Muscle layer of duodenum (tissue), 2 donors: ENCODE measurements around the gene SLC35A2.
A peak's percentile ranks its signal among the peaks of the same experiment; 100 is the strongest.

ENCODE experiments used
- H3K27ac ChIP-seq: one replicate; pipeline ENCODE4 v1.7.0; 2013; ENCODE audit warnings: mild to moderate bottlenecking, low read length
- H3K27me3 ChIP-seq: one replicate; pipeline ENCODE4 v1.7.0; 2013; ENCODE audit warnings: low read depth, mild to moderate bottlenecking, control low read depth, low read length
- H3K36me3 ChIP-seq, 2 donors: one replicate each; pipeline ENCODE4 v1.7.0; 2013; ENCODE audit warnings: low read length in 2 of 2, control low read depth in 1 of 2, mild to moderate bottlenecking in 1 of 2; ENCODE audit not compliant: insufficient read depth in 2 of 2, control insufficient read depth in 1 of 2
- H3K4me1 ChIP-seq, 2 donors: one replicate each; pipeline ENCODE4 v1.7.0; 2013; ENCODE audit warnings: low read length in 2 of 2, mild to moderate bottlenecking in 2 of 2, control low read depth in 1 of 2, moderate library complexity in 1 of 2; ENCODE audit not compliant: insufficient read depth in 2 of 2, control insufficient read depth in 1 of 2
- H3K4me3 ChIP-seq, 2 donors: one replicate each; pipeline ENCODE4 v1.7.0; 2013; ENCODE audit warnings: low read length in 2 of 2, low read depth in 1 of 2, mild to moderate bottlenecking in 1 of 2
- H3K9me3 ChIP-seq, 2 donors: one replicate each; pipeline ENCODE4 v1.7.0; 2013; ENCODE audit warnings: low read length in 2 of 2, control low read depth in 1 of 2, mild to moderate bottlenecking in 1 of 2; ENCODE audit not compliant: control insufficient read depth in 1 of 2
- donor health status: healthy.

SLC35A2 gene

DNA sequence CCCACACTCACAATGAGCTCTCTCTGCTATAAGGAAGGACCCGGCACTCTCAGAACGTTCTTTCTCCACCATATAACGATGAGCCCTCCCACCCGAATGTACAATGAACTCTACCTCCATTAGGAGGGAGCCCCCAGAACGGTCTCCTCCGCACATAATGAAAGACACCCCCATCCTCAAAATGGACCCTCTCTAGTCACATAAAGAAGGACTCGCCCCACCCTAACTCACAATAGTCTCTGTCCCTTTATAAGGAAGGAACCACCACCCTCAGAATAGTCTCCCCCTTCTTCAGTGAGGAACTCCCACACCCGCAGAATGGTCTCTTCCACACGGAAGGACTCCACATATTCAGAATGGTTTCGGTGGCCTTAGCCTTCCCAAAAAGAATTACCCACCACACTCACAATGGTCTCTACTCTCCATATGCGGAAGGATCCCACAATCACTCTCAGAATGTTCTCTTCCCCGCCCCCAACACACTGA is 477 bp downstream of the SLC35A2 start:
- Histone ChIP-seq H3K27me3 (no peaks in the 10 kb centered on the region), H3K4me3 (peak overlapping the region; percentile 80 to 83), H3K36me3 (peaks cover 14 to 15% of the 10 kb centered on the region in 2 donors), H3K9me3 (no peaks in the 10 kb centered on the region), H3K27ac (peak overlapping the region; percentile 87), H3K4me1 (peaks cover 0 to 12% of the 10 kb centered on the region in 2 donors)

- H3K4me1 ChIP-seq: peaks cover 0 to 12% of the 10 kb centered on the region in 2 donors
- H3K27ac ChIP-seq: no peak overlapping the region
- H3K36me3 ChIP-seq: peaks cover 18 to 21% of the 10 kb centered on the region in 2 donors
- no peaks in the 10 kb centered on the region for H3K9me3 ChIP-seq
- H3K4me3 ChIP-seq: no peak overlapping the region
- H3K27me3 ChIP-seq: no peaks in the 10 kb centered on the region
Measured at GRCh38 chrX:48909703-48910294, 1.6 kb downstream of the SLC35A2 start.

DNA sequence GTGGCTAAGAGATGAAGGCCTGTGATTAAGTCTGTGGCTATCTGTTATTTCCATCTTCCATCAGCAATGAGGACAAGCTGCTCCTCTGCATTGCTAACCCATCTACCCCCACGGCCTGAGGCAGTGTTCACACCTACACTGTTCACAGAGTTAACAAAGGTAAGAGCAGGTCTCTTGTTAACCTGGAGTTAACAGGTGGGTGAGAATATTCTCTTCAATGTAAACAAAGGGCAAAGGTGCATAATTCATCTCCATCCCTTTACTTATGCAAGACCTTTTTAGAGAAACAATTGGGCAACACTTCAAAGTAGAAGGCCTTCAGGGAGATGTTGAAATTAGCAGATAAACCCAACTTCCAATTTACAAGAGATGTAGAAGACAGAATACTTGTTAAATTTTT is 2.8 kb downstream of the SLC35A2 start:
- Histone ChIP-seq H3K27me3 (no peaks in the 10 kb centered on the region), H3K4me1 (peaks cover 0 to 12% of the 10 kb centered on the region in 2 donors), H3K4me3 (no peak overlapping the region), H3K27ac (no peak overlapping the region), H3K9me3 (no peaks in the 10 kb centered on the region), H3K36me3 (peaks cover 11 to 23% of the 10 kb centered on the region in 2 donors)

GRCh38 chrX:48905090-48905790 is 6.2 kb downstream of the SLC35A2 start:
- no peaks in the 10 kb centered on the region for H3K27me3 ChIP-seq
- no peaks in the 10 kb centered on the region for H3K9me3 ChIP-seq
- H3K27ac ChIP-seq: no peak overlapping the region
- H3K36me3 ChIP-seq: peaks cover 10 to 44% of the 10 kb centered on the region in 2 donors
- H3K4me1 ChIP-seq: peaks cover 0 to 3% of the 10 kb centered on the region in 2 donors
- H3K4me3 ChIP-seq: no peak overlapping the region

GRCh38 chrX:48904626-48905025 is 6.8 kb downstream of the SLC35A2 start:
- Histone ChIP-seq H3K36me3 (peaks cover 10 to 44% of the 10 kb centered on the region in 2 donors), H3K4me3 (no peak overlapping the region), H3K27ac (no peak overlapping the region), H3K4me1 (no peaks in the 10 kb centered on the region), H3K9me3 (no peaks in the 10 kb centered on the region), H3K27me3 (no peaks in the 10 kb centered on the region)

DNA sequence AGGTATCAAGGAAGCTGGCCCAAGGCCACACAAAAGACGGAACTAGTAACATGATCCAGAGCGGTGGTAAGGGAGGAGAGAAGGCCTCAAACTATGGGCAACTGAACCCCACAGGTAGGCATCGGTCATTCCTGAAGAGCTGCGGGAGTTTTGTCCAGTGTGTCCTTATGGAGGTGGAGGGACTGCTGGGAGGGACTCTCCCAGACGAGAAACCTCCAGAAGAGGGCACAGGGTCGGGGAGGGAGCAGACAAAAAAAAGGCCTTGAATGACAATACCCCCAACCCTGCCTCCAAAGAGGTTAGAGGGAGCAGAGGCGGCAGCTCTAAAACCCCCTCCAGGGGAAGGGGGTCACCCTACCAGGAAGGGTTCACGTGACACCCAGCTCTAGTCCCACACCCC is 7.3 kb downstream of the SLC35A2 start:
- no peaks in the 10 kb centered on the region for H3K9me3 ChIP-seq
- H3K36me3 ChIP-seq: peaks cover 10 to 44% of the 10 kb centered on the region in 2 donors
- H3K4me1 ChIP-seq: no peaks in the 10 kb centered on the region
- no peaks in the 10 kb centered on the region for H3K27me3 ChIP-seq
- no peak overlapping the region for H3K4me3 ChIP-seq
- no peak overlapping the region for H3K27ac ChIP-seq

- H3K4me3 ChIP-seq: no peak overlapping the region
- H3K4me1 ChIP-seq: no peaks in the 10 kb centered on the region
- no peaks in the 10 kb centered on the region for H3K27me3 ChIP-seq
- H3K27ac ChIP-seq: no peak overlapping the region
- peaks cover 10 to 44% of the 10 kb centered on the region in 2 donors for H3K36me3 ChIP-seq
- H3K9me3 ChIP-seq: no peaks in the 10 kb centered on the region
Measured at GRCh38 chrX:48903290-48903689, 8.2 kb downstream of the SLC35A2 start.

DNA sequence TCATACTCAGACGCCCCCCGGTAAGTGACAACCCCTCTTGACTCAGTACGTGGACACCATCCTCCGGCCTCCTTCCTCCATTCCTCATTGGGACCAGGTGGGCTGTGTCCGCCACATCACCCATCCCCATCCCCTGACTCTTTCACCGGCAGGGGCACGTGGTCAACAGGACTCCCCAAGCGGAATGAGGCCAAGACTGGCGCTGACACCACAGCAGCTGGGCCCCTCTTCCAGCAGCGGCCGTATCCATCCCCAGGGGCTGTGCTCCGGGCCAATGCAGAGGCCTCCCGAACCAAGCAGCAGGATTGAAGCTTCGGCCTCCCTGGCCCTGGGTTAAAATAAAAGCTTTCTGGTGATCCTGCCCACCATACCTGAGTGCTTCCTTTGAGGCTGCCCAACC is 8.7 kb downstream of the SLC35A2 start:
- H3K27me3 ChIP-seq: no peaks in the 10 kb centered on the region
- H3K36me3 ChIP-seq: peaks cover 10 to 44% of the 10 kb centered on the region in 2 donors
- no peak overlapping the region for H3K27ac ChIP-seq
- no peaks in the 10 kb centered on the region for H3K9me3 ChIP-seq
- H3K4me3 ChIP-seq: no peak overlapping the region
- H3K4me1 ChIP-seq: no peaks in the 10 kb centered on the region

GRCh38 chrX:48902135-48902534 is 9.3 kb downstream of the SLC35A2 start:
- H3K27ac ChIP-seq: no peak overlapping the region
- no peaks in the 10 kb centered on the region for H3K27me3 ChIP-seq
- peaks cover 10 to 44% of the 10 kb centered on the region in 2 donors for H3K36me3 ChIP-seq
- H3K9me3 ChIP-seq: no peaks in the 10 kb centered on the region
- no peak overlapping the region for H3K4me3 ChIP-seq
- no peaks in the 10 kb centered on the region for H3K4me1 ChIP-seq

GRCh38 chrX:48901069-48901468 is 10.4 kb downstream of the SLC35A2 start:
- peaks cover 0 to 8% of the 10 kb centered on the region in 2 donors for H3K4me1 ChIP-seq
- no peaks in the 10 kb centered on the region for H3K27me3 ChIP-seq
- H3K9me3 ChIP-seq: no peaks in the 10 kb centered on the region
- H3K4me3 ChIP-seq: no peak overlapping the region
- H3K27ac ChIP-seq: no peak overlapping the region
- peaks cover 5 to 38% of the 10 kb centered on the region in 2 donors for H3K36me3 ChIP-seq

DNA sequence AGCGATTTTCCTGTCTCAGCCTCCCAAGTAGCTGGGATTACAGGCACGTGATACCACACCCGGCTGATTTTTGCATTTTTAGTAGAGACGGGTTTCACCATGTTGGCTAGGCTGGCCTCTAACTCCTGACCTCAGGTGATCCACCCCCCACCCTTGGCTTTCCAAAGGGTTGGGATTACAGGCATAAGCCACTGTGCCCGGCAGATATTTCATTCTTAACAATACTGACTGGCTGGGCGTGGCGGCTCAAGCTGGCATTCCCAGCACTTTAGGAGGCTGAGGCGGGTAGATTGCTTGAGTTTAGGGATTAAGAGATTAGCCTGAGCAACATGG is 12.4 kb downstream of the SLC35A2 start:
- peaks cover 0 to 8% of the 10 kb centered on the region in 2 donors for H3K4me1 ChIP-seq
- H3K4me3 ChIP-seq: no peak overlapping the region
- H3K36me3 ChIP-seq: peaks cover 0 to 26% of the 10 kb centered on the region in 2 donors
- no peaks in the 10 kb centered on the region for H3K9me3 ChIP-seq
- H3K27me3 ChIP-seq: no peaks in the 10 kb centered on the region
- H3K27ac ChIP-seq: no peak overlapping the region
